ENCODE measurements around the gene FAM124A. TPM values are rescaled to one million over a fixed set of nuclear protein-coding genes. Genes with fewer than 3 reads are reported as not detected.

FAM124A gene
- total RNA-seq, 2 experiments from 2014 or later = 0.44 TPM; not detected in 1

DNA sequence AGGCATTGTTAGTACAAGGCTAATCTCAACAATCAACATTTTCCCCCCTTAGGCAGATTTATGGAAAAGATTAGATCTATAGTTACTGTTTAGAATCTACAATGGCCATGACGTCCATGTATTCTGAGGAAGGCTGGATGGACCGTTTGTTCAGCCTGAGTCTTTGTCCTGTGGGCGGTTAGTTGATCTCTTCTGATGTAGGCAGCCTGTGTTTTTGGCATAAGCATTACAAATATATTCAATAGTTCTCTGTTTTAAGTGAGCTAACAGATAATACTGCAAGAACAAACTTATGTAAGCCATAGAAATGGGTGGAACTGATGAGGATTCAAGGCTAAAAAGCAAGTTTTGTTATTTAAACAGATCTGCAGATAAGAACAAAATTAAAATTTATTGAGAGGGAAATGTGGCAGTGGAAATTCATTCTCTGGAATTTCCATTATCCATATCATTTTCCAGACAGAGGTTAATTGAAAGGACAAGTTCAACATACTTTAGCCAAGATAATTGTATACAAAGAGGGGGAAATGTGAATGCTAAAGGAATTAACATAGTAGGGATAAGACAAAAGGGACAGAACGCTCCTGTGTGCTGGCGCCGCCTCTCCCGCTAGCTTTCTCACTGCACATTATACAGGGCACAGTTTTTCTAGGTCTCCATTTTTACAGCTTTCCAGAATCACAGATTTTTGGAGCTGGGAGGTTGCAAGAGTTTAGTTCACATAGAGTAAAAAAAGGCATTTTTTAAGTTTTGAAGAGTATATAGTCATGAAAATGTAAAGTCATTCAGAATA lies 48.6 kb downstream of the FAM124A start:
- POLR2A ChIA-PET = interaction anchor here (0.7 kb wide), 1 partner anchor 853 kb away, joined by 3 read pairs; no protein-coding TSS in a partner anchor
- Histone ChIP-seq H3K9me2 (ENCODE audit: insufficient read depth, low read length) (no peaks in the 10 kb centered on the region), H3K27ac (ENCODE audit: low read depth, low read length, poor library complexity, severe bottlenecking) (no peak overlapping the region), H3K9me3 (ENCODE audit: low read length) (no peaks in the 10 kb centered on the region), H3K4me3 (ENCODE audit: low read depth, low read length, poor library complexity, severe bottlenecking) (no peak overlapping the region), H3K4me2 (ENCODE audit: low read length) (no peak overlapping the region), H3K79me2 (ENCODE audit: insufficient read depth, low read depth, low read length) (no peaks in the 10 kb centered on the region), H2AFZ (ENCODE audit: low read length) (no peak overlapping the region), H3K36me3 (ENCODE audit: insufficient read depth, low read length) (no peaks in the 10 kb centered on the region), H4K20me1 (ENCODE audit: insufficient read depth, low read length) (no peaks in the 10 kb centered on the region), H3K4me1 (ENCODE audit: insufficient read depth, low read length, poor library complexity, severe bottlenecking) (no peaks in the 10 kb centered on the region)
- DNase-seq (ENCODE audit: low spot score) = no peak
- CTCF ChIA-PET (ENCODE audit: unreplicated experiment) = no interaction called here
- TF ChIP-seq, protein P1, sequence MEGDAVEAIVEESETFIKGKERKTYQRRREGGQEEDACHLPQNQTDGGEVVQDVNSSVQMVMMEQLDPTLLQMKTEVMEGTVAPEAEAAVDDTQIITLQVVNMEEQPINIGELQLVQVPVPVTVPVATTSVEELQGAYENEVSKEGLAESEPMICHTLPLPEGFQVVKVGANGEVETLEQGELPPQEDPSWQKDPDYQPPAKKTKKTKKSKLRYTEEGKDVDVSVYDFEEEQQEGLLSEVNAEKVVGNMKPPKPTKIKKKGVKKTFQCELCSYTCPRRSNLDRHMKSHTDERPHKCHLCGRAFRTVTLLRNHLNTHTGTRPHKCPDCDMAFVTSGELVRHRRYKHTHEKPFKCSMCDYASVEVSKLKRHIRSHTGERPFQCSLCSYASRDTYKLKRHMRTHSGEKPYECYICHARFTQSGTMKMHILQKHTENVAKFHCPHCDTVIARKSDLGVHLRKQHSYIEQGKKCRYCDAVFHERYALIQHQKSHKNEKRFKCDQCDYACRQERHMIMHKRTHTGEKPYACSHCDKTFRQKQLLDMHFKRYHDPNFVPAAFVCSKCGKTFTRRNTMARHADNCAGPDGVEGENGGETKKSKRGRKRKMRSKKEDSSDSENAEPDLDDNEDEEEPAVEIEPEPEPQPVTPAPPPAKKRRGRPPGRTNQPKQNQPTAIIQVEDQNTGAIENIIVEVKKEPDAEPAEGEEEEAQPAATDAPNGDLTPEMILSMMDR (conservative IDR thresholded peaks at IDR 0.05; ENCODE audit: low read length) = no peak
- no peak for TF ChIP-seq EZH2phosphoT487 (IDR thresholded peaks at IDR 0.05; ENCODE audit: borderline replicate concordance, low read depth, low read length)
- intact Hi-C loops (cut with micrococcal nuclease; ENCODE audit: unreplicated experiment) = no loop called here
- BruUV-seq (replicated peaks) = no TSS peak

DNA sequence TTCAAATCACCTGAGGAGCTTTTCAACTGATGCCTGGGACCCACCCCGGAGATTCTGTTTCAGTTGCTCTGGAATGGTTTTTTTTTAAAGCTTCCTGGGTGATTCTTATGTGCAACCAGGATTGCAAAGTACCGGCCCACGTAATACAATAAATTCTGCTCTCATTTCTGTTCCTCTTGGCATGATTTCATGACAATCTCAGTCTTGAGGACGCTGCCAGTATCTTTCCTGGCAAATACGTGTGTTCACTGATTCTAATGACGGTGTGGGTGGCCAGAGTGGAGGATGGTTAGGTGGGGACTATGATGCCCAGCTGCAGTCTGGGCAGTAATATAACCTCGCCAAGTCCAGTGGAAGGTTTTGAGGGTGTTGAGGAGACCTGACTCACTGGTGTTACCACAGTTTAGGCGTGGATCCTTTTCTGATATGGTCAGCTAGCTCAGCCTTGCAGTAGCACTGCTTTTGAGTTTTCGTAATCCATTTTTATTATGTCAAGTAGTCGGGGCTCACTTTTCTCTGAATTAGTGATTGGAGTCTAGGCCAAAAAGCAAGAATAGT lies 49.4 kb downstream of the FAM124A start:
- intact Hi-C loops (cut with micrococcal nuclease; ENCODE audit: unreplicated experiment) = no loop called here
- no peak overlapping the region for H3K4me2 ChIP-seq (ENCODE audit: low read length)
- POLR2A ChIA-PET = interaction anchor here (0.7 kb wide), 1 partner anchor 854 kb away, joined by 3 read pairs; no protein-coding TSS in a partner anchor
- TF ChIP-seq, protein P1 (conservative IDR thresholded peaks at IDR 0.05; ENCODE audit: low read length) = no peak
- TF ChIP-seq EZH2phosphoT487 (IDR thresholded peaks at IDR 0.05; ENCODE audit: borderline replicate concordance, low read depth, low read length) = no peak
- H3K9me2 ChIP-seq (ENCODE audit: insufficient read depth, low read length) = no peaks in the 10 kb centered on the region
- H3K36me3 ChIP-seq (ENCODE audit: insufficient read depth, low read length) = no peaks in the 10 kb centered on the region
- no peak for DNase-seq (ENCODE audit: low spot score)
- CTCF ChIA-PET (ENCODE audit: unreplicated experiment) = no interaction called here
- H4K20me1 ChIP-seq (ENCODE audit: insufficient read depth, low read length) = no peaks in the 10 kb centered on the region
- no TSS peak for BruUV-seq (replicated peaks)
- no peaks in the 10 kb centered on the region for H3K79me2 ChIP-seq (ENCODE audit: insufficient read depth, low read depth, low read length)
- no peak overlapping the region for H3K4me3 ChIP-seq (ENCODE audit: low read depth, low read length, poor library complexity, severe bottlenecking)
- no peaks in the 10 kb centered on the region for H3K9me3 ChIP-seq (ENCODE audit: low read length)
- H3K4me1 ChIP-seq (ENCODE audit: insufficient read depth, low read length, poor library complexity, severe bottlenecking) = no peaks in the 10 kb centered on the region
- no peak overlapping the region for H3K27ac ChIP-seq (ENCODE audit: low read depth, low read length, poor library complexity, severe bottlenecking)
- H2AFZ ChIP-seq (ENCODE audit: low read length) = no peak overlapping the region

DNA sequence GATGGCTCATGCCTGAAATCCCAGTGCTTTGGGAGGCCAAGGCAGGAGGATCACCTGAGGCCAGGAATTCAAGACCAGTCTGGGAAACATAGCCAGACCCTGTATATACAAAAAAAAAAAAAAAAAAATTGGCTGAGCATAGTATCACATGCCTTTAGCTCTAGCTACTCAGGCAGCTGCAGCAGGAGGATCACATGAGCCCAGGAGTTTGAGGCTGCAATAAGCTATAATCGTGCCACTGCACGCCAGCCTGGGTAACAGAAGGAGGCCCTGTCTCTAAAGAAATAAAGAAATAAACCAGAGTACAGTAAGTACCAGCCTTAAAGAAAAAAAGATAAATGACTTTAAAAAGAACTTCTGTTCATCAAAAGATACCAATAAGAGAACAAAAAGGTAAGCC lies 52.9 kb downstream of the FAM124A start:
- no peak overlapping the region for H3K4me2 ChIP-seq (ENCODE audit: low read length)
- no peak overlapping the region for H3K4me3 ChIP-seq (ENCODE audit: low read depth, low read length, poor library complexity, severe bottlenecking)
- H3K9me2 ChIP-seq (ENCODE audit: insufficient read depth, low read length) = no peaks in the 10 kb centered on the region
- ChIA-PET POLR2A (interaction anchor here (0.9 kb wide), 1 partner anchor 29 kb away, joined by 4 read pairs; no protein-coding TSS in a partner anchor), CTCF (ENCODE audit: unreplicated experiment) (no interaction called here)
- intact Hi-C loops (cut with micrococcal nuclease; ENCODE audit: unreplicated experiment) = no loop called here
- no peaks in the 10 kb centered on the region for H4K20me1 ChIP-seq (ENCODE audit: insufficient read depth, low read length)
- TF ChIP-seq, protein P1 (conservative IDR thresholded peaks at IDR 0.05; ENCODE audit: low read length) = no peak
- TF ChIP-seq EZH2phosphoT487 (IDR thresholded peaks at IDR 0.05; ENCODE audit: borderline replicate concordance, low read depth, low read length) = no peak
- no peak overlapping the region for H2AFZ ChIP-seq (ENCODE audit: low read length)
- no peaks in the 10 kb centered on the region for H3K4me1 ChIP-seq (ENCODE audit: insufficient read depth, low read length, poor library complexity, severe bottlenecking)
- no peaks in the 10 kb centered on the region for H3K36me3 ChIP-seq (ENCODE audit: insufficient read depth, low read length)
- H3K27ac ChIP-seq (ENCODE audit: low read depth, low read length, poor library complexity, severe bottlenecking) = no peak overlapping the region
- no peaks in the 10 kb centered on the region for H3K9me3 ChIP-seq (ENCODE audit: low read length)
- H3K79me2 ChIP-seq (ENCODE audit: insufficient read depth, low read depth, low read length) = no peaks in the 10 kb centered on the region
- BruUV-seq (replicated peaks) = no TSS peak
- no peak for DNase-seq (ENCODE audit: low spot score)

Data from OCI-LY7 (cell line).